Glutamatergic neuron (in vitro differentiated cells): ENCODE measurements around the gene MAVS. TPM values are rescaled to one million over a fixed set of nuclear protein-coding genes. Genes with fewer than 3 reads are reported as not detected.
"Not testable (repeated sequence)": the region's sequence is repeated elsewhere in the genome, so short reads cannot be mapped to it uniquely, and the experiment has no call there.

Experiments used
- DNase-seq: peaks from one replicate; pipeline ENCODE4 v3.0.0; 2022
- H3K27ac Mint-ChIP-seq: one replicate; pipeline ENCODE4 v1.8.0; 2020; ENCODE audit warnings: mild to moderate bottlenecking, mixed read lengths, inconsistent platforms; ENCODE audit not compliant: unreplicated experiment
- H3K27me3 Mint-ChIP-seq: one replicate; pipeline ENCODE4 v1.8.0; 2020; ENCODE audit warnings: mild to moderate bottlenecking, moderate library complexity, mixed read lengths, inconsistent platforms; ENCODE audit not compliant: unreplicated experiment
- H3K36me3 Mint-ChIP-seq: one replicate; pipeline ENCODE4 v1.8.0; 2020; ENCODE audit warnings: mild to moderate bottlenecking, mixed read lengths, inconsistent platforms; ENCODE audit not compliant: unreplicated experiment
- H3K4me1 Mint-ChIP-seq: one replicate; pipeline ENCODE4 v1.8.0; 2020; ENCODE audit warnings: mild to moderate bottlenecking, low read depth, mixed read lengths, inconsistent platforms; ENCODE audit not compliant: unreplicated experiment
- H3K4me3 Mint-ChIP-seq: one replicate; pipeline ENCODE4 v1.8.0; 2020; ENCODE audit warnings: mild to moderate bottlenecking, mixed read lengths, inconsistent platforms; ENCODE audit not compliant: unreplicated experiment
- H3K9me3 Mint-ChIP-seq: one replicate; pipeline ENCODE4 v1.8.0; 2020; ENCODE audit warnings: mild to moderate bottlenecking, moderate library complexity, mixed read lengths, inconsistent platforms; ENCODE audit not compliant: unreplicated experiment
- CTCF ChIP-seq: fragments of 200-600 bp; sonication (generic); IDR thresholded peaks from one replicate; pipeline ENCODE4 v1.5.0; 2021; ENCODE audit not compliant: partially characterized antibody, unreplicated experiment
- total RNA-seq: library from RNA; stranded (reverse); fragmentation: NEBNext Ultra II Directional; extraction: Animal tissue kit (Norgen Biotek cat#: 25700); gene quantifications from one replicate; pipeline ENCODE4 v1.2.1, GENCODE V29; 2021; ENCODE audit not compliant: unreplicated experiment

MAVS gene
- total RNA-seq, 1 donor from 2014 or later, result 25.8 TPM

GRCh38 chr20:3823881-3824280 lies 22.8 kb upstream of the MAVS start:
- TF ChIP-seq CTCF, result no peak
- no peak overlapping the region for H3K27ac Mint-ChIP-seq
- H3K4me3 Mint-ChIP-seq, result no peak overlapping the region
- H3K36me3 Mint-ChIP-seq, result no peaks in the 10 kb centered on the region
- H3K27me3 Mint-ChIP-seq, result peaks cover 13% of the 10 kb centered on the region
- H3K4me1 Mint-ChIP-seq, result peaks cover 5% of the 10 kb centered on the region
- no peak for DNase-seq
- H3K9me3 Mint-ChIP-seq, result peaks cover 4% of the 10 kb centered on the region

DNA sequence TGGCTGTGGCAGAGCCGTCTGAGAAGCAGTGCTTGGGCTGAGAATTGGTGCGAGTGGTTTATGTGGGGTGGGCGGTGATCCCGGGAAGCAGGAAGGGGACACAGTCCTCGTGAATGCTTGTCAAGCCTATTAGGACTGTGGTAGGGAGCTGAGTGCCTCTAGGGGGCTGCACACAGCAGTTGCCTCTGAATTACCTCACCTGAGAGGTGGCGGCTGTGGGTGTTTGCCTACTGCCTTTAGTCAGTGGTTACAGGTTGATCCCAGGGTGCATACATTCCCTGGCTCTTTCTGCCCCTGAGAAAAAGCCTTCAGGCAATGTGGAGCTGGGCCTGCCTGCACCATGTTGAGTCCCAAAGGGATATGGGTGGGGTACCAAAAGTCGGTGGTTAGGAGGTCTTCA lies 21.1 kb upstream of the MAVS start:
- H3K27ac Mint-ChIP-seq, result no peak overlapping the region

DNA sequence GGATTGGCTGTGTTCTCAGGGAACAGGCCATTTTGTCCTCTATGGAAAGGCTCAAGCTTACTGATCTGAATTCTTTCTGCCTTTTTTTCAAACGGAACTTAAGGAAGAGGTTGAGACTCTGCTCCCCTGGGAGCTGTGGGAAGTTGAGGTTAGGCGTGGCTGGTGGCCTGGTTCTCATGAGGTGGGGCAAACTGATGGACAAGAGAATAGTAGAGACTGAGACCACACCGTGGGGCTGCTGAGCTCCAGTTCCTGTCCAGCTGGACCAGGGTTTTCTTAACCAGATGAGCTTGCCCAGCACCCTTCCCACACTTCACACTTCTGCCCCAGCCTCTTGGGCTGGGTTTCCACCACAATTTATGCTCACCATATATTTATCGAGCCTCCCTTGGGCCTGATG lies 20.2 kb upstream of the MAVS start:
- Mint-ChIP-seq H3K4me1 (no peaks in the 10 kb centered on the region), H3K9me3 (no peaks in the 10 kb centered on the region), H3K27me3 (peaks cover 8% of the 10 kb centered on the region), H3K27ac (no peak overlapping the region), H3K4me3 (no peak overlapping the region), H3K36me3 (no peaks in the 10 kb centered on the region)
- no peak for DNase-seq
- TF ChIP-seq CTCF, result no peak

More for the DNA sequence above, 21.1 kb upstream of the MAVS start:
- Mint-ChIP-seq H3K36me3 (no peaks in the 10 kb centered on the region), H3K9me3 (peaks cover 4% of the 10 kb centered on the region), H3K4me3 (no peak overlapping the region), H3K4me1 (peaks cover 2% of the 10 kb centered on the region), H3K27me3 (peaks cover 11% of the 10 kb centered on the region)
- TF ChIP-seq CTCF, result no peak
- DNase-seq, result no peak

- TF ChIP-seq CTCF, result no peak
- no peak overlapping the region for H3K4me3 Mint-ChIP-seq
- peaks cover 3% of the 10 kb centered on the region for H3K27me3 Mint-ChIP-seq
- no peaks in the 10 kb centered on the region for H3K4me1 Mint-ChIP-seq
- H3K9me3 Mint-ChIP-seq, result no peaks in the 10 kb centered on the region
- H3K36me3 Mint-ChIP-seq, result no peaks in the 10 kb centered on the region
- no peak overlapping the region for H3K27ac Mint-ChIP-seq
- no peak for DNase-seq
Measured at GRCh38 chr20:3828798-3829197, 17.8 kb upstream of the MAVS start.

DNA sequence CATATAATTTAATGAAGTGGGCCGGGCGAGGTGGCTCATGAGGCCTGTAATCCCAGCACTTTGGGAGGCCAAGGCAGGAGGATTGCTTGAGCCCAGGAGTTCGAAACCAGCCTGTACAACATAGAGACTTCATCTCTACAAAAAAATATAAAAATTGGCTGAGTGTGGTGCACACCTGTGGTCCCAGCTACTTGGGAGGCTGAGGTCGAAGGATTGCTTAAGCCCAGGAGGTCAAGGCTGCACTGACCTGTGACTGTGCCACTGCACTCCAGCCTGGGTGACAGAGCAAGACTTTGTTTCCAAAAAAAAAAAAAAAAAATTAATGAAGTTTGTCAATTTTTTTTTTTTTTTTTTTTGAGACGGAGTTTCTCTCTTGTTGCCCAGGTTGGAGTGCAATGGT lies 16.7 kb upstream of the MAVS start:
- H3K27ac Mint-ChIP-seq, H3K9me3 Mint-ChIP-seq, DNase-seq, H3K36me3 Mint-ChIP-seq, H3K27me3 Mint-ChIP-seq, H3K4me1 Mint-ChIP-seq, H3K4me3 Mint-ChIP-seq: not testable (repeated sequence)

DNA sequence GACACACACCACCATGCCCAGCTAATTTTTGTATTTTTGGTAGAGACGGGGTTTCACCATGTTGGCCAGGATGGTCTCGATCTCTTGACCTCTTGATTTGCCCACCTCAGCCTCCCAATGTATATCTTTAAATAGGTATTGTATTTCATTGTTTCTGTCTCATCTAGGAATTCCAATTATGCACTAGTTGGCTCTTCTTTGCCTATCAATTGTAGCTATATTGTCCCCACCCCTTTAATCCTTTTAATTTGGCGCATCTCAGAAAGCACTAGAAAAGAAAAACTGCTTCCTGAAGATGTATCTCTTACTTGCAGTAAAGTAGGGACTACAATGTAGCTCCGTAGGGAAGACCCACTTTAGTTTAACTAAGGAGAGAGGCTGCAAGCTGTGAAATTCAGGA lies 10.5 kb upstream of the MAVS start:
- Mint-ChIP-seq H3K4me1 (no peaks in the 10 kb centered on the region), H3K27ac (no peak overlapping the region), H3K4me3 (no peak overlapping the region), H3K9me3 (no peaks in the 10 kb centered on the region), H3K27me3 (peaks cover 2% of the 10 kb centered on the region), H3K36me3 (peaks cover 6% of the 10 kb centered on the region)
- no peak for TF ChIP-seq CTCF
- DNase-seq, result no peak
